ENCODE measurements around the gene CCDC88A.
"Not testable (repeated sequence)": the region's sequence is repeated elsewhere in the genome, so short reads cannot be mapped to it uniquely, and the experiment has no call there.

The CCDC88A gene, protein sequence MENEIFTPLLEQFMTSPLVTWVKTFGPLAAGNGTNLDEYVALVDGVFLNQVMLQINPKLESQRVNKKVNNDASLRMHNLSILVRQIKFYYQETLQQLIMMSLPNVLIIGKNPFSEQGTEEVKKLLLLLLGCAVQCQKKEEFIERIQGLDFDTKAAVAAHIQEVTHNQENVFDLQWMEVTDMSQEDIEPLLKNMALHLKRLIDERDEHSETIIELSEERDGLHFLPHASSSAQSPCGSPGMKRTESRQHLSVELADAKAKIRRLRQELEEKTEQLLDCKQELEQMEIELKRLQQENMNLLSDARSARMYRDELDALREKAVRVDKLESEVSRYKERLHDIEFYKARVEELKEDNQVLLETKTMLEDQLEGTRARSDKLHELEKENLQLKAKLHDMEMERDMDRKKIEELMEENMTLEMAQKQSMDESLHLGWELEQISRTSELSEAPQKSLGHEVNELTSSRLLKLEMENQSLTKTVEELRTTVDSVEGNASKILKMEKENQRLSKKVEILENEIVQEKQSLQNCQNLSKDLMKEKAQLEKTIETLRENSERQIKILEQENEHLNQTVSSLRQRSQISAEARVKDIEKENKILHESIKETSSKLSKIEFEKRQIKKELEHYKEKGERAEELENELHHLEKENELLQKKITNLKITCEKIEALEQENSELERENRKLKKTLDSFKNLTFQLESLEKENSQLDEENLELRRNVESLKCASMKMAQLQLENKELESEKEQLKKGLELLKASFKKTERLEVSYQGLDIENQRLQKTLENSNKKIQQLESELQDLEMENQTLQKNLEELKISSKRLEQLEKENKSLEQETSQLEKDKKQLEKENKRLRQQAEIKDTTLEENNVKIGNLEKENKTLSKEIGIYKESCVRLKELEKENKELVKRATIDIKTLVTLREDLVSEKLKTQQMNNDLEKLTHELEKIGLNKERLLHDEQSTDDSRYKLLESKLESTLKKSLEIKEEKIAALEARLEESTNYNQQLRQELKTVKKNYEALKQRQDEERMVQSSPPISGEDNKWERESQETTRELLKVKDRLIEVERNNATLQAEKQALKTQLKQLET (N-terminal part only)

DNA sequence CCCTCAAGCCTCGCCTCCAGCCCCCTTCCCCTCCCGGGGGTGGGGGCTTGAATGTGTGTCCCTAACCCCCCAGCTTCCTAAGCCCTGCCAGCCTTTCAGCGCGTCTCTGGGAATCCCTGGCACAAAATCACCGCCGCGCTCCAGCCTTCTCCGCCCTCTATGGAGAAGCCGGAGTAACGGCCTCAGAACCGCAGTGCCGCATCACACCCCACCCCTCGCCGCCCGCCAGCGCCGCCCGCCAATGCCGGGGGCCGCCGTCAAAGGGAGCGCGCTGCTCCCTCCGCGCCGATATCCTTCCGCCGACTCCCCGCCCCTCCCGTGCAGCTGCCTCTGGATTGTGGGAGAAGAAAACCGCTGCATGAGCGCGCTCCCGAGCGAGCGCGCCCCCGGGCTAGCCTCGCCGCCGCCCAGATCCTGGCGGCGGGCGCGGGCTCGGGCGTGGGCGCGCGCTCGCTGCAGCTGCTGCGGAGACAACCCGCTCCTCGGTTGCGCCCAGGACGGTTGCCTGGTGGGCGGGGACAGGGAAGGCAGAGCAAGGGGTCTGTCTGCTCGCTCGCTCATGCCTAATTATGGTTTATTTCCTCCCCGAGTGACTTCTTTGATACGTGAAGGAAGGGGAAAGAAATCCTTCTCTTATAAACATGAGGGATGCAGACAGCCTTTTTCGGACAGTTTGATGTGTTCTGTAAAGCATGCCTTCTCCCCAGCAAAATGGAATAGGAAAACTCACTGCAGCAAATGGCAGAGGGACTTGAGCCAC is at the start of gene CCDC88A:
Gene CCDC88A (minus strand): TSS at position 178 of the 760 bp plus-strand sequence. CDS start 777 bp downstream, outside the sequence.
- DNase-seq (ENCODE audit: low read depth): peak; percentile 84

DNA sequence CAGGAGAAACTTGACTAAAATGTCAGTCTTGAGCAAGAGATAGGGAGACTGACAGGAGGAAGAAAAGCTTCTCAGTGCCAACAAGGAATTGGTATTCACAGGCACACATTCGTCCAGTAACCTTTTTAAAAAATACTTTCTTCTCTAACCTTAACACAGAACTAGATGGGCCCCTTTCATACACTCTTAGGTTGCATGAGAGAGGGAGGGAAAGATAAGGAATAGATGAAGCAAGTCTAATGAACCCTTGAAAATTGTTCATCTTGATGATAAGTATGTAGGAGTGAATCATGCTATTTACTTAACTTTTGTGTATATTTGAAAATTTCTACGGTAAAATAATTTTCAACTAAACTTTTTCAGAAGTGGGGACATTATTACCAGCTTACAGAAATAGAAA is 42.0 kb upstream of the CCDC88A start:
- DNase-seq (ENCODE audit: low read depth): no peak

DNA sequence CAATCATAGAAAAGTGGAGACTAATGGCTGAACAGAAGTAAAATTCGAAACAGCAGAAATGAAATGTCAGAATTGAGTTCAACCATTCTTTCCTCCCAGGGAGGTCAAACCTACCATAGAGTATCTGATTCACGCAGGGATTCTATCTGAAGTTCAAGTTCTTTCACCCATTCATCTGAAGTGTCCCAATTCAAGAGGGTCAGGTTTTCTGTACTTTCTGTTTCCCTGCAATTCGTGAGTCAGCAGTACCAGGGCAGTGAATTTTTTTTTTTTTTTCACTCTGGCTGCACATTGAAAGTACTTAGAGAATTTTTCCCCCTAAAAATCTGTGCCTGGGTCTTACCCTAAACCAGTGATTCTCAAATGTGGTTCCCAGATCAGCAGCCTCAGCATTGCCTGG is 40.9 kb upstream of the CCDC88A start:
- DNase-seq (ENCODE audit: low read depth): no peak

DNA sequence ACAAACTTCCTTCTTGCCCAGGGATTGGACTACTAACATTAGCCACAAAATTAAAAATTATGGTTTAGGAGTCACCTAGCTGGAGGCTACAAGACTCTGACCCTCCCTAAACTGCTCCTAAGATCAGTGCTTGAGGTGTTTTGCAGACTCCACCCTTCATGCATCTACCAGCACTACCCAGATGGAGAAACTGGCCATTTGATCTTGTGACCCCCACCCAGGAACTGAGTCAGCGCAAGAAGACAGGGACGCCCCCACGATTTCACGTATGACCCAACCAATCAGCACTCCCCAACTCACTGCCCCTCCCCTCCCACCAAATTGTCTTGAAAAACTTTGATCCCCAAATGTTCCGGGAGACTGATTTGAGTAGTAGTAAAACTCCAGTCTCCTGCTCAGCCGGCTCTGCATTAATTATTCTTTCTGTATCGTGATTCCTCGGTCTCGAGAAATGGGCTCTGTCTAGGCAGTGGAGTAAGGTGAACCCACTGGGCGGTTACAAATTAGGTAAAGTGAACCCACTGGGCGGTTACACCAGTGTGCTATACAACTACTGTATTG is 40.1 kb upstream of the CCDC88A start:
- DNase-seq (ENCODE audit: low read depth): no peak

DNA sequence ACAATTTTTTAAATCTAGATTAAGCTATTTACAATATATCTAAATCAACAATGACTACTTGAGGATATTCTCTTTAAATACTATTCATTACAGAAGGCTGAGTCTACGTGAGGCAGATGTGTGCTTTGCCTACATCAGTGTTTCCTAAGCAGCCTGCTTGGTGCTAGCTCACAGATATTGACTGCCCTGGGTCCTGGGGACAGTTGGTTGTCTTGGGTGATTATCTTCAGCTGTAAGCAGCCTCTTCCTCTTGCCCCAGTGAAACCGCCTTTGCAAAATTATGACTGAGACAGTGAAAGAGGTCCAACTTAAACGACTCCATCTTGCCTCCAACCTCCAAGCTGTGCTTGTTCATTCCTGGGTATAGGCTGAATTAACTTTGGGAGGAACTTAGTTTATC is 39.6 kb upstream of the CCDC88A start:
- DNase-seq (ENCODE audit: low read depth): no peak

DNA sequence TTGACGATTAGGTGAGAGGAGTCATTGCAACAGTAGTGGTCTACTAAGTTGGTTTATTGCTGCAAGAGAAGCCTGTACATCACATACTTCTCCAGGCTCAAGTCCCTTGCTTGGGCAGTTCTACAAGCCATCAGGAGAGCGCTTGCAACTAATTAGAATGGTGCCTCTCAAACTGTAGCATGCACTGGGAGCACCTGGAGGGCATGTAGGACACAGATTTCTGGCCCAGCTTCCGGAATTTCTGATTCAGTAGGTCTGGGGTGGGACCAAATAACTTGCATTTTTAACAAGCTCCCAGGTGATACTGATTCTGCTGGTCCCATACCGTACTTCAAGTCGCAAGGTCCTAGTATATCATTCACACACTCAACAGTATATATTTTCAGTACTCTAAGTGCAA is 34.5 kb upstream of the CCDC88A start:
- no peak for DNase-seq (ENCODE audit: low read depth)

DNA sequence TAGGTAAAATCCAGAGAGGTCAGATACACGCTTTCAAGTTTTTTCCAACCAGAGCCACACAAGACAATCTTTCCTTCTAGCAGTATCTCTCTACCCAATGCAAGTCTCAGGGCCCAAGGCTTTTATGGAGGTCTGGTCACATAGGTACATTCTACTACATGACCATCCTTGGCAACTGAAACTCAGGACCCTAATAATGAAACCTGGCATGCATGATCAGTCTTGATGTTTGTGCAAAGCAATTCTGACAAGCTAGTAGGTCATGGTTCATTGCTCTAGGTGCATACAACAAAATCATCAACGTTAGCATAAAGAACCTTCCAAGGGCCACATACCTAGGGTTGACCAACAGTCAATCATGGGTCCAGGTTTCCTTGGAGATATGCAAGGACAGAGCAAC is 33.2 kb upstream of the CCDC88A start:
- DNase-seq (ENCODE audit: low read depth): no peak

DNA sequence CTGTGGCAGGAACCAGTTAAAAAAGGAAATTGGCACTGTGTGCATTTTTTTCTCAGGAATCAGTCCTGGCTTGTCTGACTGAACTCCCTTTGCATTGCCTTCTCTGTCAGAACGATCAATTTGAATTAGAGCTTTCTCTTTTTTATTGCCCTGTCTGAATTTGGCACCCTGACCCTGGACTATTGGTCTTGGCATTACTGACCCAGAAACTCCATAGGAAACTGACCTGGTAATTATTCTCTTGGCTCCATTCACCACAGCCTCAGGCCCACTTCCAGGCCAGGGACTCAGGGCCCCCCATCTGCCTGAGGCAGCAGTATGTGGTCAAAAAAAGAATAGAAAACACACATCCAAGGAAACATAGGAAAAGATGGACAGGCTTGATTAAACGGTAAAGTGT is 32.0 kb upstream of the CCDC88A start:
- no peak for DNase-seq (ENCODE audit: low read depth)

DNA sequence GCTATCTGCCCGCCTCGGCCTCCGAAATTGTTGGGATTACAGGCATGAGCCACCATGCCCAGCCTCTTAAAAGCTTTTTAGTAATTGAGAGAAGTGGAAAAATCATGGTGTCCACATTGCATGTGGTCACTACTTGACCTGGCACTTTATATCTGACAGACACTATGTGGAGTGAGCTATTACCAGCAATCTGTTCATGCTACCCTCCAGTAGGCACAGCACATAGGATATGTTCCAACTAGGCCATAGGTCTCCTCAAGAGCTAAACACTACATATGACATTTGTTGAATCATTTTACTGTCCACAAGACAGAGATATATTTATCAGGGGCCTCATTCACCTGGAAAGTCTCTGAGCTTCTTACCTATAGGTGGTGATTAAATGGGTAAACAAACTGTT is 30.4 kb upstream of the CCDC88A start:
- not testable (repeated sequence) for DNase-seq (ENCODE audit: low read depth)

DNA sequence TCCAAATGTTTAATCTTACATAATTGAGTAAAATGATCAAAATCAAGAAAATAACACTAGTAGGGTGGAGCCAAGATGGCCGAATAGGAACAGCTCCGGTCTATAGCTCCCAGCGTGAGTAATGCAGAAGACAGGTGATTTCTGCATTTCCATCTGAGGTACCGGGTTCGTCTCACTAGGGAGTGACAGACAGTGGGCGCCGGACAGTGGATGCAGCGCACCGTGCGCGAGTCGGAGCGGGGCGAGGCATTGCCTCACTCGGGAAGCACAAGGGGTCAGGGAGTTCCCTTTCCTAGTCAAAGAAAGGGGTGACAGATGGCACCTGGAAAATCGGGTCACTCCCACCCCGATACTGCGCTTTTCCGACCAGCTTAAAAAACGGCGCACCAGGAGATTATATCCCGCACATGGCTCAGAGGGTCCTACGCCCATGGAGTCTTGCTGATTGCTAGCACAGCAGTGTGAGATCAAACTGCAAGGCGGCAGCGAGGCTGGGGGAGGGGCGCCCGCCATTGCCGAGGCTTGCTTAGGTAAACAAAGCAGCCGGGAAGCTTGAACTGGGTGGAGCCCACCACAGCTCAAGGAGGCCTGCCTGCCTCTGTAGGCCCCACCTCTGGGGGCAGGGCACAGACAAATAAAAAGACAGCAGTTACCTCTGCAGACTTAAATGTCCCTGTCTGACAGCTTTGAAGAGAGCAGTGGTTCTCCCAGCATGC is 22.5 kb upstream of the CCDC88A start:
- DNase-seq (ENCODE audit: low read depth): not testable (repeated sequence)

DNA sequence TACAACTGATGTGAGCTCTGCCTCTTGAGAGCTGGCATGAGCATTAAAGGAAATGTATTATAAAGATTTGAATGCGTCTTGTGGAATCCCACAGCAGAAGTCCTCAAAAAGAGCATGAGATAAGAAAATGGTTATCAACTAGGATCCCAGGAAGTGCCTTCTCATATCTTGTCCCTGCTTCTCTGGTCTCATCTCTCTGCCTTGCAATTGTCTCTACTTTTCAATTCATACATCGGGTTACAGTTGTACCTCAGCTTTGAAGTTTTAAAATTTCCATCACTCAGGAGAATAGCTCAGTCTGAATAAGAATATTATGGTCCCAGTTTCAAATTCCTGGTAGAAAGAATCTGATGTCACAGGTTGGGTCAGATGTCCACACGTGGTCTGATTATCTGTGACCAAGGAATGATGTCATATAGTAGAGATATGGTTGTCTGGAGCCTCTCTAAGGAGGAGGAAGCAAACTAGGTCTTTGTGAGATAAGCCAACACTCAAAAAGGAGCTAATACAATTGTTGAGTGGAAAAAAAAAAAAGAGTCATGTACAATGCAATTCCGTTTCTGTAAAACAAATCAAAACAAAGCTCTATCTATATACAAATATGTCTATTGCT is 21.7 kb upstream of the CCDC88A start:
- no peak for DNase-seq (ENCODE audit: low read depth)

DNA sequence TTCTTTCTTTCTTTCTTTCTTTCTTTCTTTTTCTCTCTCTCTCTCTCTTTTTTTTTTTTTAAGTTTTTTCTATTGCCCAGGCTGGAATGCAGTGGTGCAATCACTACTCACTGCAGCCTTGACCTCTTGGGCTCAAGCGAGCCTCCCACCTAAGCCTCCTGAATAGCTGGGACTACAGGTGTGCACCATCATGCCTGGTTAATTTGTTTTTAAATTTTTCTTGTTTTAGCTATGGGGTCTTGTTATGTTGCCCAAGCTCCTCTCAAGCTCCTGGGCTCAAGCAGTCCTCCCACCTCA is 19.4 kb upstream of the CCDC88A start:
- DNase-seq (ENCODE audit: low read depth): no peak

DNA sequence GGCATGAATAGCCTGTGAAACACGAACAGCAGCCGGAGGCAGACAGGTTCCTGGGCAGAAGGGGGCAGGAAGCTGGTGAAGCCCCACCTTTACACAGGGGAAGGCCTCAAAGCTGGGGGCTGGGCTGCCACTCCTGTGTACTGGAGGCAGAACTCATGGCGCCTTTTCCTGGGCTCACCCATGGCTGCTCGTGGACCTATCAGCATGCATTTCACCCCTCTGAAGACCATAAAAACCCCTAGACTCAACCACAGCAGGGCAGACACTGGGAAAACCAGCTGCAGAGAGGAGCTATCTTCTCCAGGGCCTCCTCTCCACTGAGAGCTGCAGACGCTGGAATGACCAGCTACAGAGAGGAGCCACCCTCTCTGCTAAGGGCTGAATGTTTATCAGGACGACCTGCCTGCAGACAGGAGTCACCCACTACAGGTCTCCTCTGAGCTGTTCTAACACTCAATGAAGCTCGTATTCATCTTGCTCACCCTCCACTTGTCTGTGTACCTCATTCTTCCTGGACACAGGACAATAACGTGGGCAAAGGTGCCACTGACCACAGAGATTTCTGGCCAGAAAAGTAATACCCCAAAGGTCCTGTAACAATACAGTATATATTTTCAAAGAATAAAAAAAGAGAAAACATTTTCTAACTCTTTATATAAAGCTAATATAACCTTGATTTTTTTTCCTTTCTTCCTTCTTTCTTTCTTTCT is 18.9 kb upstream of the CCDC88A start:
- DNase-seq (ENCODE audit: low read depth): no peak

DNA sequence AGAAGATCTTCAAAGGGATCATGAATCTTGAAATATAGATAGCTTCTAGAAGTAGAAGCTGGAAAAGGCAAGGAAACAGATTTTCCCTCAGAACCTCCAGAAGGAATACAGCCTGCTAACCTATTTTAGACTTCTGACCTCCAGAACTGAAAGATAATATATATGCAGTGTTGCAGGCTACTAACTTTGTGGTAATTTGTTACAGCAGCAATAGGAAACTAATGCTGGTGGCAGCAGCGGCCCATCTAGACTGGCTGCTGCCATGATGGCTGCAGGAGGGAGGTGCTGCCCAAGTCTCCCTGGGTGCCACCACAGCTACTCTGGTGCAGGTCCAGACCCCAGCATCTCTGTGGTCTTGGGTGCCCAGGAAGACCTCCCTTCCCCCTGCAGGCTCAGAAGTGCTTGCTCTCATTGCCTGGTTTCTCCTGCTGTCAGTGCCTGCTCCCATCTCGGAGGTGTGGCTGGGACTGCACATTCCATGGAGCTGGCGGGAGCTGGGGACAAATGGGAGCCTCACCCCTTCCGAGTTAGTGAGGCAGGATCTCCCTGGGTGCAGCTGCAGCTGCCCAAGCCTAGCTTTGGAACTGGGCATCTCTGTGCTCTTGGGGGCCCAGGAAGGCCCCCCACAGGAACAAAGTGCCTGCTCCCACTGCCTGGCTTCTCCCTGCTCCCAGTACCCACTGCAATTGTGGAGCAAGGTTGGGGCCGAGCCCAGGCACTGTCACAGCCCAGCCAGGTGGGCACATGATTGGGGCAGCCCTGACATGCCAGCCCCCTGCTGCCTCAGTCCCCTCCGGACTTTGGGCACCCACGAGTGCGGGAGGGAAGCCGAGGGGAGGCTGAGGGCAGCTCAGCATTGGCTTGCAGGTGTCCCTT is 18.1 kb upstream of the CCDC88A start:
- DNase-seq (ENCODE audit: low read depth): no peak

DNA sequence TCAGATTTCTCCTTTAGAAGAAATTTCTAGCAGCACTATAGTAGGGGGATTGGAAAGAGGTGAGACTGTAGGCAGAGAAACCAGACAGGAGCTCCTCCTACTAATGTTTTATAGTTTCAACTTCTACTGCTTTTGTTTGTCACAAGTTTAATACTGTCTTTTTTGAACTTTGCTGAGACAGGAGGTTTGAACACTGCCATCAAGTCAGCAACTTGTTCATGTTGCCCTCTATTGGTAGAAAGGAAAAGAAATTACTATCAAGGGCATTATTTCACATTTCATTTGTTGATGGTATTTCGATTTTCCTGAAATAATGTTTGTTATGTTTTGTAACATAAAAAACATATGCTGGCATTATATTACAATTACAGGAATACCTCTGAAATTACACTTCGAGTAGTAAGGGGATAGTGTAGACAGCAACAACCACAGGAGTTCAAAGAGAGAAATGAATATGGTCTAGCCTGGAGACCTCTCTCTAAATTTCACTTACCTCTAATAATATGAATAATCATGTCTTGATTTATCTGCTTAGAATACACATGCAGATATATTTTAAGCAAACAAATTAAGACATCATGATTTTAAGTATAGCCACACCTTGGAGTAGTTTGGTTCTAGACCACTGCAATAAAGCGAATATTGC is 12.4 kb upstream of the CCDC88A start:
- no peak for DNase-seq (ENCODE audit: low read depth)

DNA sequence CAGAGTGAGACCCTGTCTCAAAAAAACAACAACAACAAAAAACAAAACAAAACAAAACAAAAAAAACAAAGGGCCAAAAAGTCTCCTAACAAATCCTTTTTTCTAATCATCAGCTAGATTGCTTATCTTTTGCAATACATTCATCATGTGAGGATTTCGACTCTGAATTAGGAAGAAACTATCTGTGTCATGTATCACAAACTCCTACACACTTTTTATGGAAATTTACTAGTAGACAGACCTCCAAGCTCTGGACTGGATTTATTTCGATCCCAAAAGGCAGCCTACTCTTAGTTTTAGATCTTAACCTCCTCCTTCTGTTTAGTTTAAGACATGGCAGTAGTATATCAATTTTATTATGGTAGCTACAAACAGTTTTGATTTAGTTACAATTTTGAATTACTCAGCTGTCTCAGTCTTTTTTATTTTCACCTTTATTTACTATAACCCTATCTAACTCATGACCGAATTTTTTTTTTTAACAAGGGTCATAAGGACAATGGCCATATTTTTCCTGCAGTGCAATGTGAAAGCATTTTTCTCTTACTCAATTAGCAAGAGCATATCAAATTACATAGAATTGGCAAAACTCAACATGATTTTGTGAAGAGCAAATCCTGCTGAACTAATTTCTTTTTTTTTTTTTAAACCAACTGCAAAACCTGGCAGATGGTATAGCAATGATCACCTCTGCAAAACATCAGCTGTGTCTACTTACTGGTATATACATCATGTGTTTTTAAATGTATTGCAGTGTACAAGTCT is 10.7 kb upstream of the CCDC88A start:
- DNase-seq (ENCODE audit: low read depth): no peak

DNA sequence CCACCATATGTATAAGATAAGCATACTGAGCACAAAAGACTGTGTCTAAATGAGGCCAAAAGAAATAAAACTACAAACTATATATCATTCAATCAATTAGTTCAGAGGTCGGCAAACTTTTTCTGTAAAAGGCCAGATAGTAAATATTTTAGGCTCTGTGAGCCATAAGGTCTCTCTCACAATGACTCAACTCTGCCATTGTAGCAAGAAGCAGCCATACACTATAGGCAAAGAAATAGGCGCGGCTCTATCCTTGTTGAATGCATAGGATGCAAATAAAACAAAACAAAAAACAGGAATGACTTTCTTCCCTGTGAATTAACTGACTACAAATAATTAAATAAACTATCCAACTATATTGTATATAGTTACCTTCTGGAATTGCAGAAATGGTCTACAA is 8.6 kb upstream of the CCDC88A start:
- DNase-seq (ENCODE audit: low read depth): no peak

DNA sequence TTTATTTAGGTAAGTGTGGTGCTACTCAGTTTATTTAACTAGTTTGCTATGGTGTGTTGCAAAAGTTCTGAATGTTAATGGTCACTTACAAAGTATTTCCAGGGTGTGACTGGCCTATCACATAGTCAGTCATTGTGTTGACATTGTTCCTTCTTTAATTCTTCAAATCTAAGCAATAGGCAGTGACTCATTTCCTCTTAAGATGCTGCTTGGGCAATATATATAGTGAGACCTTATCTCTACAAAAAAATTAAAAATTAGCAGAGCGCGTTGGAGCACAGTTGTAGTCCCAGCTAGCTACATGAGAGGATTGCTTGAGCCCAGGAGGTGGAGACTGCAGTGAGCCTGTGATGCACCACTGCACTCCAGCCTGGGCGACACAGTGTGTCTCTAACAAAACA is 5.8 kb upstream of the CCDC88A start:
- no peak for DNase-seq (ENCODE audit: low read depth)
